Fibroblast of skin of scalp (primary cell): Measurements from ENCODE around the gene COMMD9.

Source experiments
- DNase-seq: peaks from one replicate; pipeline ENCODE4 v3.0.0-alpha.2; 2013

COMMD9 gene

DNA sequence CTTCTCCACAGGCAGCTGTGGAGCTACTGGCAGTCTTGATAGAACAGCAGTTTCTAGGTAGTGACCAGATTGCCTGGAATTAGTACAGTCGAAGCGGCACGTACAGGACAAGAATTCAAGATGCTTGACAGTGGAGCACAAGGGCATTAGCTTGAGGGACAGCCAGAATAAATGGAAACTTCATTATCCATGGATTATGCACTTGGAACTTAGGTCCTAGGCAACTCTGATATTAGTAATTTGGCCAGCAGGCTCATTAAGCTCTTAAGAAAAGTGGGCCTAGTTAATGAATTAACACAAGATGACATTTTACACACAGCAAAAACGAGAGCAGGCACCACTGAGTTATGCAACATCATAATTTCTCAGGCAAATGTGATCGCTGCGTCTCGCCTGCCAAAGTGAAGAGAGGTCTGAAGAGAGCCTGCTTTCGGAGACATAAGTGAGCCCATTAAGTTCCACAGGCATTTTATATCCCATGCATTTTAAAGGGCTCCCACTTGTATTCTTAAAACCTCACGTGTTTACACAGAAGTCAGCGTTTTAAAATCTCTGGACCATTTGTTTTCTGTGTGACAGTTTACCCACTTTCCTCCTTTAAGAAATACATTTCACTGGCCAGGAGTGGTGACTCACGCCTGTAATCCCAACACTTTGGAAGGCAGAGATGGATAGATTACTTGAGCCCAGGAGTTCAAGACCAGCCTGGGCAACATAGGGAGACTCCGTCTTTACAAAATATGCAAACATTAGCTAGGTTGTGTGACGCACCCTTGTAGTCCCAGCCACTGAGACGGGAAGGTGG lies 66.2 kb downstream of the COMMD9 start:
- no peak for DNase-seq
